Adipose tissue (tissue), 3 donors: ENCODE results near the gene ZNF195. TPM values are rescaled to one million over a fixed set of nuclear protein-coding genes. Genes with fewer than 3 reads are reported as not detected.
"Not testable (repeated sequence)": the region's sequence is repeated elsewhere in the genome, so short reads cannot be mapped to it uniquely, and the experiment has no call there.

Experiments used
- H3K27ac ChIP-seq: one replicate; pipeline ENCODE4 v1.5.1; 2013; ENCODE audit warnings: low read depth, low read length
- WGBS, 3 donors: extraction: QIAGEN DNeasy Blood & Tissue Kit; methylation state at CpG; one replicate each; pipeline ENCODE4 v1.1.7; 2013; 5-methylcytosine and 5-hydroxymethylcytosine counted together
- polyA plus RNA-seq, 3 donors: library from polyadenylated mRNA; stranded (reverse); fragments of 200-250 nt; gene quantifications; one replicate each; pipeline ENCODE4 v1.2.3, GENCODE V29; 2013
- donor health status: healthy with polysubstance abuse.
- donor health status: Bipolar disorder and iron deficiency.
- donor health status: healthy.

ZNF195 gene
- polyA plus RNA-seq, 3 donors: 6.1 to 10.2 (median 9.3) TPM

GRCh38 chr11:3359092-3359824 lies 19.7 kb downstream of the ZNF195 start:
- WGBS, 3 donors: 97 to 98% (median 97%) methylated on average over 5 of the region's 5 CpGs

GRCh38 chr11:3357994-3358676 lies 20.8 kb downstream of the ZNF195 start:
- H3K27ac ChIP-seq: no peak overlapping the region
- WGBS, 3 donors: 88 to 94% (median 89%) methylated on average over 11 of the region's 11 CpGs

More at GRCh38 chr11:3359092-3359824, 19.7 kb downstream of the ZNF195 start:
- no peak overlapping the region for H3K27ac ChIP-seq

GRCh38 chr11:3357302-3357701 lies 21.6 kb downstream of the ZNF195 start:
- 89 to 99% (median 96%) methylated on average over 11 of the region's 11 CpGs for WGBS, 3 donors

GRCh38 chr11:3356858-3357257 lies 22.1 kb downstream of the ZNF195 start:
- 96 to 98% (median 97%) methylated on average over 10 of the region's 10 CpGs for WGBS, 3 donors
- H3K27ac ChIP-seq: no peak overlapping the region

More at GRCh38 chr11:3357302-3357701, 21.6 kb downstream of the ZNF195 start:
- H3K27ac ChIP-seq: no peak overlapping the region

GRCh38 chr11:3353066-3353465 lies 25.9 kb downstream of the ZNF195 start:
- no peak overlapping the region for H3K27ac ChIP-seq
- WGBS, 3 donors: 84 to 94% (median 90%) methylated on average over 5 of the region's 5 CpGs

- 90 to 94% (median 93%) methylated on average over 1 of the region's 1 CpG for whole genome bisulfite sequencing, 3 donors
- H3K27ac ChIP-seq: no peak overlapping the region
Measured at GRCh38 chr11:3347127-3347526, 31.8 kb downstream of the ZNF195 start.

- no peak overlapping the region for H3K27ac ChIP-seq
- WGBS, 3 donors: 91 to 94% (median 94%) methylated on average over 9 of the region's 9 CpGs
Measured at GRCh38 chr11:3346587-3346986, 32.4 kb downstream of the ZNF195 start.

- no peak overlapping the region for H3K27ac ChIP-seq
- 79 to 87% (median 83%) methylated on average over 10 of the region's 10 CpGs for WGBS, 3 donors
Measured at GRCh38 chr11:3345736-3346135, 33.2 kb downstream of the ZNF195 start.

GRCh38 chr11:3344327-3345174 lies 34.4 kb downstream of the ZNF195 start:
- 52 to 84% (median 83%) methylated on average over 6 of the region's 6 CpGs for WGBS, 3 donors
- no peak overlapping the region for H3K27ac ChIP-seq

GRCh38 chr11:3342709-3343108 lies 36.2 kb downstream of the ZNF195 start:
- 68 to 85% (median 80%) methylated on average over 2 of the region's 2 CpGs for WGBS, 3 donors
- no peak overlapping the region for H3K27ac ChIP-seq

GRCh38 chr11:3341298-3341697 lies 37.6 kb downstream of the ZNF195 start:
- WGBS, 3 donors: 16 to 25% (median 20%) methylated on average over 10 of the region's 10 CpGs
- no peak overlapping the region for H3K27ac ChIP-seq

GRCh38 chr11:3340025-3340424 lies 38.9 kb downstream of the ZNF195 start:
- no peak overlapping the region for H3K27ac ChIP-seq
- WGBS, 3 donors: 74 to 76% (median 75%) methylated on average over 4 of the region's 4 CpGs

- no peak overlapping the region for H3K27ac ChIP-seq
- WGBS, 3 donors: 60 to 76% (median 73%) methylated on average over 1 of the region's 1 CpG
Measured at GRCh38 chr11:3339340-3339624, 39.7 kb downstream of the ZNF195 start.

GRCh38 chr11:3338569-3339339 lies 40.2 kb downstream of the ZNF195 start:
- 65 to 80% (median 75%) methylated on average over 7 of the region's 7 CpGs for WGBS, 3 donors
- H3K27ac ChIP-seq: no peak overlapping the region

GRCh38 chr11:3336420-3336819 lies 42.5 kb downstream of the ZNF195 start:
- WGBS, 3 donors: 33% methylated on average over 1 of the region's 10 CpGs; no CpG with 5 or more reads in 2 of the 3 donors

GRCh38 chr11:3333157-3333556 lies 45.8 kb downstream of the ZNF195 start:
- WGBS, 3 donors: no CpG with 5 or more reads among the region's 8 CpGs
- H3K27ac ChIP-seq: not testable (repeated sequence)

More at GRCh38 chr11:3336420-3336819, 42.5 kb downstream of the ZNF195 start:
- H3K27ac ChIP-seq: not testable (repeated sequence)

- H3K27ac ChIP-seq: not testable (repeated sequence)
- WGBS, 3 donors: no CpG with 5 or more reads among the region's 3 CpGs
Measured at GRCh38 chr11:3331078-3331477, 47.9 kb downstream of the ZNF195 start.

- no CpG with 5 or more reads among the region's 12 CpGs for WGBS, 3 donors
- not testable (repeated sequence) for H3K27ac ChIP-seq
Measured at GRCh38 chr11:3330064-3330463, 48.9 kb downstream of the ZNF195 start.
